K562 (cell line): Measurements from ENCODE around the gene RASD2. TPM values are rescaled to one million over a fixed set of nuclear protein-coding genes. Genes with fewer than 3 reads are reported as not detected.

Experiments used
- ATAC-seq: fragments of 200-7000 bp; cut with Tn5 transposase; 3 replicates; pipeline ENCODE4 v1.9.1; 2020; ENCODE audit warnings: moderate library complexity
- BruUV-seq: library from RNA; stranded (reverse); fragments of 400-500 nt; replicated peaks from 2 replicates; lab custom pipeline; 2021; lab: Mats Ljungman, UMichigan
- CTCF ChIA-PET: fragments of 300-600 bp; formaldehyde crosslinking; extraction: SDS; loops from one replicate; lab custom pipeline; 2021; ENCODE audit warnings: low intra/inter-chr PET ratio; lab: Yijun Ruan, JAX
- POLR2A ChIA-PET: fragments of 300-600, 350-650 bp; sonication (Branson Sonifier 250); formaldehyde crosslinking; extraction: SDS; loops from one replicate; lab custom pipeline; 2021; ENCODE audit warnings: antibody characterized with exemption, inconsistent platforms; lab: Yijun Ruan, JAX
- DNase-seq, 4 experiments: peaks; one replicate each; pipeline versions ENCODE4 v3.0.0 to v3.0.0-alpha.2; 2011 to 2018; ENCODE audit warnings: low spot score in 3 of 4, mixed read lengths in 3 of 4; ENCODE audit errors: extremely low read depth in 1 of 4
- FAIRE-seq: peaks from 2 replicates; lab custom pipeline; 2011; peaks lifted over from hg19 to GRCh38; lab: Jason Lieb, UNC
- H2AFZ ChIP-seq: 2 replicates; pipeline ENCODE4 v1.6.0; 2011; ENCODE audit warnings: low read depth, low read length, control low read depth, inconsistent platforms
- H3K27ac ChIP-seq: fragments of 200-600 bp; 3 replicates; pipeline ENCODE4 v1.8.0; 2011; ENCODE audit warnings: low read depth, mild to moderate bottlenecking, control low read depth, inconsistent platforms, low read length, moderate library complexity, mixed read lengths; ENCODE audit errors: extremely low read depth
- H3K27me3 ChIP-seq, 2 experiments: fragments of 300-600 bp in 1 of 2; 2 replicates in 1 of 2; 3 replicates in 1 of 2; pipeline versions ENCODE4 v1.6.0 to v1.8.0; 2011; ENCODE audit warnings: inconsistent platforms in 2 of 2, low read length in 2 of 2, mild to moderate bottlenecking in 1 of 2, mixed read lengths in 1 of 2, moderate library complexity in 1 of 2; ENCODE audit not compliant: control insufficient read depth in 2 of 2, insufficient read depth in 2 of 2
- H3K36me3 ChIP-seq: fragments of 300-600 bp; 3 replicates; pipeline ENCODE4 v1.8.0; 2011; ENCODE audit warnings: mild to moderate bottlenecking, low read length, inconsistent platforms; ENCODE audit not compliant: control insufficient read depth, insufficient read depth
- H3K4me1 ChIP-seq, 2 experiments: fragments of 200-600 bp in 1 of 2; replicated peaks in 1 of 2; 2 replicates in 1 of 2; 3 replicates in 1 of 2; pipeline versions ENCODE4 v1.5.1 to v1.8.0; 2011; ENCODE audit warnings: inconsistent platforms in 2 of 2, low read length in 2 of 2, mild to moderate bottlenecking in 1 of 2, mixed read lengths in 1 of 2, moderate library complexity in 1 of 2; ENCODE audit not compliant: control insufficient read depth in 2 of 2, insufficient read depth in 2 of 2
- H3K4me2 ChIP-seq: 2 replicates; pipeline ENCODE4 v1.6.1; 2011; ENCODE audit warnings: low read length, control low read depth, inconsistent platforms, mixed read lengths; ENCODE audit not compliant: insufficient read depth
- H3K4me3 ChIP-seq: fragments of 200-600 bp; sonication (generic), shearing (Covaris generic); 2 replicates; pipeline ENCODE4 v1.5.1; 2016; ENCODE audit warnings: control low read depth, inconsistent platforms
- H3K79me2 ChIP-seq: fragments of 200-600 bp; 3 replicates; pipeline ENCODE4 v1.8.0; 2011; ENCODE audit warnings: low read length, inconsistent platforms; ENCODE audit not compliant: control insufficient read depth, insufficient read depth
- H3K9ac ChIP-seq, 2 experiments: 2 replicates each; pipeline versions ENCODE4 v1.6.0 to v1.6.1; 2011; ENCODE audit warnings: low read depth in 2 of 2, low read length in 2 of 2, control low read depth in 1 of 2, inconsistent platforms in 1 of 2, mild to moderate bottlenecking in 1 of 2, mixed read lengths in 1 of 2; ENCODE audit not compliant: insufficient read depth in 1 of 2
- H3K9me1 ChIP-seq: one replicate; pipeline ENCODE4 v1.6.0; 2011; ENCODE audit warnings: inconsistent platforms, mild to moderate bottlenecking, low read length, moderate library complexity; ENCODE audit not compliant: control insufficient read depth, insufficient read depth
- H3K9me3 ChIP-seq: replicated peaks from 2 replicates; pipeline ENCODE4 v1.5.1; 2011; ENCODE audit warnings: low read depth, low read length, inconsistent platforms; ENCODE audit not compliant: control insufficient read depth, insufficient read depth
- H4K20me1 ChIP-seq: replicated peaks from 2 replicates; pipeline ENCODE4 v1.6.1; 2011; ENCODE audit warnings: low read length, inconsistent platforms, mixed read lengths; ENCODE audit not compliant: control insufficient read depth, insufficient read depth
- BCOR ChIP-seq: fragments of 450-650 bp; IDR thresholded peaks from 2 replicates; pipeline ENCODE4 v1.6.1; 2016
- DIDO1 ChIP-seq: fragments of 450-650 bp; IDR thresholded peaks from 2 replicates; pipeline ENCODE4 v1.6.1; 2016; ENCODE audit warnings: low read depth, missing biosample characterization, missing genetic modification characterization
- RBM25 ChIP-seq: fragments of 200-400 bp; formaldehyde crosslinking; IDR thresholded peaks from 2 replicates; pipeline ENCODE4 v1.6.1; 2018; ENCODE audit warnings: low read length, low read depth, moderate library complexity; ENCODE audit not compliant: severe bottlenecking
- ZFP36 ChIP-seq: fragments of 150-350 bp; IDR thresholded peaks from 2 replicates; pipeline ENCODE4 v1.6.1; 2018; ENCODE audit warnings: low read length, low read depth; ENCODE audit not compliant: partially characterized antibody
- ZNF408 ChIP-seq: fragments of 250-450 bp; sonication (Bioruptor Pico); IDR thresholded peaks from 2 replicates; pipeline ENCODE4 v1.4.0; 2020; ENCODE audit warnings: low read depth, mild to moderate bottlenecking, moderate library complexity
- ZNF695 ChIP-seq: fragments of 450-650 bp; formaldehyde crosslinking; IDR thresholded peaks from 2 replicates; pipeline ENCODE4 v1.4.0; 2020; ENCODE audit warnings: mild to moderate bottlenecking, moderate library complexity
- whole genome bisulfite sequencing: fragments of 100-300 bp; shearing (Covaris generic); methylation state at CpG from one replicate; pipeline ENCODE4 v1.1.6; 2016; ENCODE audit warnings: low coverage, mixed read lengths; ENCODE audit not compliant: insufficient coverage; ENCODE audit errors: missing lambda C conversion rate; 5-methylcytosine and 5-hydroxymethylcytosine counted together
- in situ Hi-C: fragments of 300-500 bp; cut with MboI; formaldehyde crosslinking; loops from 4 replicates; pipeline ENCODE4 v1.15.0; 2018; ENCODE audit warnings: inconsistent platforms, mixed read lengths
- intact Hi-C: fragments of 100-400 bp; cut with micrococcal nuclease; formaldehyde crosslinking; loops from 2 replicates; pipeline ENCODE4 v1.14.2; 2022
- polyA plus RNA-seq, 8 experiments: library from polyadenylated mRNA; depleted of rRNA in 4 of 8; stranded (reverse) in 5 of 8; unstranded in 3 of 8; fragments of >200 nt; fragmentation: Nextera tagmentation in 2 of 8; fragmentation: Illumina TruSeq in 1 of 8; extraction: Ambion mirVana in 2 of 8; extraction: Trizol in 1 of 8; gene quantifications; 2 replicates each; pipeline versions ENCODE4 v1.2.1 to v1.2.3, GENCODE V29; 2011 to 2014; ENCODE audit warnings: inconsistent platforms in 1 of 8, missing spikeins in 1 of 8
- total RNA-seq, 7 experiments: library from RNA; depleted of rRNA in 6 of 7; stranded (reverse); fragments of >200 nt in 6 of 7; fragmentation: Illumina TruSeq in 2 of 7; extraction: Trizol in 2 of 7; gene quantifications; 2 replicates each; pipeline versions ENCODE4 v1.2.1 to v1.2.3, GENCODE V29; 2011 to 2021; ENCODE audit warnings: low replicate concordance in 1 of 7
- TF ChIP-seq, protein P1 (sequence below), 2 experiments: IDR thresholded peaks; 2 replicates each; pipeline ENCODE4 v1.6.1; 2011; ENCODE audit warnings: borderline replicate concordance in 1 of 2, control low read depth in 1 of 2, low read depth in 1 of 2, low read length in 1 of 2, mild to moderate bottlenecking in 1 of 2, mixed read lengths in 1 of 2, moderate library complexity in 1 of 2; ENCODE audit not compliant: insufficient read depth in 1 of 2, insufficient read length in 1 of 2, poor library complexity in 1 of 2, severe bottlenecking in 1 of 2; ENCODE audit errors: extremely low read depth in 1 of 2

The RASD2 gene
- total and polyA plus RNA-seq, 9 of the 15 experiments (the other 6 are each of a cell fraction or from before 2014, with no cell fraction given) = 0.05 TPM; not detected in 8

DNA sequence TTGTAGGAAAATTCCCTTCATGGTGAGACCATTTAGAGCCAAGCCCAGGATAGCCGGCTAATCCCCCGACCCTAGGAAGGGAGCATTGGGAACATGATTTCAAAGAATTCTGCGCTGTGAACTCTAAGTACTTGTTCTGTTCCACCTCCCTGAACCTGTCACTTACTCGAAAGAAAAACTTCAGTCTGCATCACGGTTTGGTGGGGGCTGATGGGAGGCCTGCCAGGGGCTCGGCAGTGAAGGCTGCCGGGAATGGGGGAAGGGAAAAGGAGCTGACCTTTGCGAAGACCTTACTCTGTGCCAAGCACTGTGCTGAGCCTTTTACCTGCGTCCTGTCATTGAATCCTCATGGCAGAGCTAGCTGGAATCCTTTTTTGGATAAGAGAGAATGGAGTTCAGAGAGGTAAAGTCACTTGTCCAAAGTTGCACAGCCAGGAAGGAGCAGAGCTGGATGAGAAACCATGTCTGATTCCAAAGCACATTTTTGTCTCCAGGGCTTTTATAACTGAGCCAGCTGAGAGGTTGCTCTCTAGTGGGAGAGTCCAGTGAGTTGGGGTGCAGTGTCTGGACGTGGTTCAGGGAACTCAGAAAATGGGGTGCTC is 15.4 kb downstream of the RASD2 start:
- FAIRE-seq (no peak), ATAC-seq (no peak), DNase-seq (no peak)
- TF ChIP-seq, protein P1, sequence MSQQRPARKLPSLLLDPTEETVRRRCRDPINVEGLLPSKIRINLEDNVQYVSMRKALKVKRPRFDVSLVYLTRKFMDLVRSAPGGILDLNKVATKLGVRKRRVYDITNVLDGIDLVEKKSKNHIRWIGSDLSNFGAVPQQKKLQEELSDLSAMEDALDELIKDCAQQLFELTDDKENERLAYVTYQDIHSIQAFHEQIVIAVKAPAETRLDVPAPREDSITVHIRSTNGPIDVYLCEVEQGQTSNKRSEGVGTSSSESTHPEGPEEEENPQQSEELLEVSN (IDR thresholded peaks at IDR 0.05; ENCODE audit: borderline replicate concordance in 1 of 2, extremely low read depth in 1 of 2, insufficient read depth in 1 of 2, insufficient read length in 1 of 2, low read depth in 1 of 2, low read length in 1 of 2, poor library complexity in 1 of 2, severe bottlenecking in 1 of 2) = no peak
- TF ChIP-seq ZNF695 (no peak), ZFP36 (peak; percentile 53), BCOR (peak; percentile 38; the same call in 1 of the 2 replicates), RBM25 (peak; percentile 75), DIDO1 (tag) (no peak), ZNF408 (CRISPR knock-in tag) (no peak)
- H3K79me2 ChIP-seq = no peaks in the 10 kb centered on the region
- H3K4me3 ChIP-seq = no peak overlapping the region
- H3K9ac ChIP-seq = no peak overlapping the region
- WGBS = 4% methylated on average over 9 of the region's 10 CpGs
- peaks cover 7 to 52% of the 10 kb centered on the region in 2 experiments; a peak in 4 of 5 replicates for H3K27me3 ChIP-seq
- no peak overlapping the region for H3K4me2 ChIP-seq
- intact Hi-C loops (no loop called here), in situ Hi-C loops (no loop called here)
- peaks cover 3 to 20% of the 10 kb centered on the region in 2 experiments; a peak in 3 of 5 replicates for H3K4me1 ChIP-seq
- H4K20me1 ChIP-seq = peaks cover 5% of the 10 kb centered on the region; the same call in 1 of the 2 replicates
- ChIA-PET CTCF (no interaction called here), POLR2A (no interaction called here)
- H3K9me3 ChIP-seq = no peaks in the 10 kb centered on the region; the same call in 1 of the 2 replicates
- no peak overlapping the region for H2AFZ ChIP-seq
- H3K9me1 ChIP-seq = no peaks in the 10 kb centered on the region
- no peak overlapping the region for H3K27ac ChIP-seq
- no peaks in the 10 kb centered on the region for H3K36me3 ChIP-seq
- BruUV-seq = no TSS peak
